A673 (cell line): ENCODE data around the gene KIAA1586. TPM values are rescaled to one million over a fixed set of nuclear protein-coding genes. Genes with fewer than 3 reads are reported as not detected.

Source experiments
- BruUV-seq: library from RNA; stranded (reverse); fragments of 400-500 nt; replicated peaks from 2 replicates; lab custom pipeline; 2021; lab: Mats Ljungman, UMichigan
- CTCF ChIA-PET: fragments of 300-600 bp; sonication (Branson Sonifier 250); formaldehyde crosslinking; loops from one replicate; lab custom pipeline; 2022; ENCODE audit warnings: antibody characterized with exemption; lab: Charles Lee
- POLR2A ChIA-PET: fragments of 300-600 bp; sonication (Branson Sonifier 250); formaldehyde crosslinking; loops from one replicate; lab custom pipeline; 2022; ENCODE audit warnings: antibody characterized with exemption; ENCODE audit not compliant: low non-redundant PET; lab: Charles Lee
- DNase-seq: peaks from one replicate; pipeline ENCODE4 v3.0.0-alpha.2; 2015; ENCODE audit warnings: low spot score
- H3K27ac ChIP-seq: fragments of 200-600 bp; sonication (generic); 2 replicates; pipeline ENCODE4 v1.5.1; 2016; ENCODE audit warnings: mixed run types, low read depth, mild to moderate bottlenecking, mixed read lengths, antibody characterized with exemption, low read length; ENCODE audit not compliant: poor library complexity, severe bottlenecking
- H3K27me3 ChIP-seq: fragments of 200-600 bp; sonication (generic); replicated peaks from 2 replicates; pipeline ENCODE4 v1.6.1; 2017; ENCODE audit warnings: mixed run types, low read depth, mild to moderate bottlenecking, mixed read lengths, antibody characterized with exemption, low read length; ENCODE audit not compliant: insufficient read depth, poor library complexity
- H3K36me3 ChIP-seq: fragments of 200-600 bp; sonication (generic); 2 replicates; pipeline ENCODE4 v1.6.1; 2016; ENCODE audit warnings: mixed run types, mild to moderate bottlenecking, mixed read lengths, antibody characterized with exemption, low read length; ENCODE audit not compliant: insufficient read depth, poor library complexity, severe bottlenecking
- H3K4me1 ChIP-seq: fragments of 200-600 bp; sonication (generic); 2 replicates; pipeline ENCODE4 v1.6.1; 2017; ENCODE audit warnings: mixed run types, mild to moderate bottlenecking, mixed read lengths, antibody characterized with exemption, low read length; ENCODE audit not compliant: insufficient read depth, poor library complexity, severe bottlenecking
- H3K4me3 ChIP-seq: fragments of 200-600 bp; sonication (generic); 2 replicates; pipeline ENCODE4 v1.5.1; 2016; ENCODE audit warnings: low read depth, mixed run types, mild to moderate bottlenecking, mixed read lengths, low read length; ENCODE audit not compliant: poor library complexity, severe bottlenecking
- H3K9me3 ChIP-seq: fragments of 200-600 bp; sonication (generic); 2 replicates; pipeline ENCODE4 v1.6.1; 2016; ENCODE audit warnings: mixed run types, low read depth, mild to moderate bottlenecking, mixed read lengths, antibody characterized with exemption, low read length; ENCODE audit not compliant: poor library complexity, severe bottlenecking
- CTCF ChIP-seq: fragments of 300-800, 200-600 bp; sonication (generic); conservative IDR thresholded peaks from 2 replicates; pipeline ENCODE4 v1.5.1; 2017; ENCODE audit warnings: low read depth, mild to moderate bottlenecking, antibody characterized with exemption, low read length, moderate library complexity, mixed read lengths
- EZH2 ChIP-seq: fragments of 200-600 bp; sonication (generic); IDR thresholded peaks from 2 replicates; pipeline ENCODE4 v1.6.1; 2017; ENCODE audit warnings: borderline replicate concordance, low read depth, mild to moderate bottlenecking, mixed read lengths, antibody characterized with exemption, low read length; ENCODE audit not compliant: poor library complexity, severe bottlenecking
- intact Hi-C: fragments of 100-400 bp; cut with micrococcal nuclease; formaldehyde crosslinking; loops from one replicate; pipeline ENCODE4 v1.10.0; 2022; ENCODE audit not compliant: unreplicated experiment
- total RNA-seq: library from RNA; stranded (reverse); gene quantifications from 2 replicates; pipeline ENCODE4 v1.2.3, GENCODE V29; 2021

KIAA1586 gene
- total RNA-seq, 1 experiment from 2014 or later, result 31.4 TPM

GRCh38 chr6:57104336-57104735 is 57.8 kb downstream of the KIAA1586 start:
- no TSS peak for BruUV-seq
- DNase-seq, result no peak
- Histone ChIP-seq H3K4me1 (no peaks in the 10 kb centered on the region), H3K36me3 (peaks cover 49% of the 10 kb centered on the region), H3K27me3 (no peaks in the 10 kb centered on the region), H3K9me3 (no peaks in the 10 kb centered on the region), H3K4me3 (no peak overlapping the region), H3K27ac (no peak overlapping the region)
- TF ChIP-seq CTCF, result no peak
- TF ChIP-seq EZH2, result no peak
- intact Hi-C loops, result no loop called here
- CTCF ChIA-PET, result no interaction called here
- POLR2A ChIA-PET, result no interaction called here

Other genes with a start within 250 kb of the KIAA1586 start
- 3.8 and 5.3 TPM in 2 replicates for gene BEND6, start 91.6 kb upstream of the KIAA1586 start, total RNA-seq
- gene ZNF451, start 43.5 kb downstream of the KIAA1586 start, total RNA-seq, result 72.2 and 72.7 TPM in 2 replicates
- gene BAG2, start 125.6 kb downstream of the KIAA1586 start, total RNA-seq, result 21.4 and 27.0 TPM in 2 replicates
- gene RAB23, start 175.6 kb downstream of the KIAA1586 start, total RNA-seq, result 15.3 and 17.8 TPM in 2 replicates